Omental fat pad (tissue), 4 donors: ENCODE results near the gene PTPN4. TPM values are rescaled to one million over a fixed set of nuclear protein-coding genes. Genes with fewer than 3 reads are reported as not detected.

ENCODE experiments used
- ATAC-seq: fragments of 150-250 bp; one replicate; pipeline ENCODE4 v1.9.1; 2016; ENCODE audit warnings: mild to moderate bottlenecking, moderate library complexity; ENCODE audit not compliant: low FRiP score
- DNase-seq: peaks from one replicate; pipeline ENCODE4 v3.0.0-alpha.2; 2019; ENCODE audit warnings: low spot score
- CTCF ChIP-seq, 3 donors: fragments of 450-650 bp; IDR thresholded peaks; one replicate each; pipeline ENCODE4 v1.5.1; 2016 to 2017; ENCODE audit warnings: antibody characterized with exemption in 3 of 3, mild to moderate bottlenecking in 3 of 3, moderate library complexity in 2 of 3
- total RNA-seq, 4 donors: library from RNA; depleted of rRNA; stranded (reverse); fragments of >200 nt; gene quantifications; one replicate each; pipeline ENCODE4 v1.1.0, GENCODE V29; 2016

Gene PTPN4
- total RNA-seq, 4 donors from 2014 or later, result 20.2 to 41.0 (median 30.5) TPM

DNA sequence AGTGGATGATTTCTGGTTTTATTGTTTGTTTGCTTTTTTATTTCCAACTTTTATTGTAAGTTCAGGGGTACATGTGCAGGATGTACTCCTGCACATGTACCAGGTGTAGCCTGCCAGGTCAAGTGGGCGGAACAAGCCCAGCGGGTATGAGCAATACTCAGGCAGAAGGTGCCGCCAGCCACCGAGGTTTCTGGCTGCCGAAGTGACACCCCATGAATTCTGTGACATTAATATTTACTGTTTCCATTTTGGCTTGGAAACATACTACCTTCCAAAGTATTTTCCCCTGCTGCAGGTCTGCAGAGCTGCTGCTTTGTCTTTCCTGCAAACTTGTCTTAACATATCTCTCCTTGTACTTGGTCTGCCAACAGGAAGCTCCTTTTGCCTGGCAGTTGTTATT lies 78.5 kb downstream of the PTPN4 start:
- DNase-seq, result no peak
- no peak for ATAC-seq
- no peak for TF ChIP-seq CTCF (IDR thresholded peaks at IDR 0.05)

DNA sequence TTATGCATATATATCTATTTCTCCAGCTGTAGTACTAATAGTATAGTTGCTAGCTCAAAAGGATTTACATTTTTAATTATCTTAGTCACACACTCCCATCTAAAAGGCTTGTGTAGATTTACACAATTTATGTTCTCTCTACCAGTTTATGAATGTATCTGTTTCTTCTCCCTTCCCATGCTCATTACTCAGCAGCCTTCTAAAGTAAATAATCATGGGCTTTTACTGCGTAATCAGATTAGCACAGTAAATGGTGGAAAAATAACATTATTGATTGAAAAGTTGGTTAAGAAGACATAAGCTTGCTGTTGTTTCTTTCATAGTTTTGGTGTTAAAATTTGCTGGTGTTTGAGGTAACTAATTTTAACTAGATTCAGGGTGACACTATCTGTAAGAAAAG lies 81.8 kb downstream of the PTPN4 start:
- DNase-seq (no peak), ATAC-seq (no peak)
- no peak for TF ChIP-seq CTCF (IDR thresholded peaks at IDR 0.05)

DNA sequence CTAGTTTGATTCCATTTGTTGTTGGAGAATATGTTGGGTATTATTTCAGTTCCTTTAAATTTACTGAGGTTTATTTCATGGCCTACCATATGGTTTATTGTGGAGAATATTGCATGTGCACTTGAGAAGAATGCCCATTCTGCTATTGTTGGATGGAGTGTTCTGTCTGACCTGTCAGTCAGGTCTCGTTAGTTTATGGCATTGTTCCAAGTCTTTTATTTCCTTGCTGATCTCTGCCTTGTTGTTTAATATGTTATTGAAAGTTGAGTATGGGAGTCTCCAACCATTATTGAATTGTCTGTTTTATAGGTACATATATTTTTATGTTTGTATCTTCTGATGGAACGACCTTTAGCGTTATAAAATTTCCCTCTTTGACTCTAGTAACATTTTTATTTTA lies 86.3 kb downstream of the PTPN4 start:
- ATAC-seq (no peak), DNase-seq (no peak)
- no peak for TF ChIP-seq CTCF (IDR thresholded peaks at IDR 0.05)

DNA sequence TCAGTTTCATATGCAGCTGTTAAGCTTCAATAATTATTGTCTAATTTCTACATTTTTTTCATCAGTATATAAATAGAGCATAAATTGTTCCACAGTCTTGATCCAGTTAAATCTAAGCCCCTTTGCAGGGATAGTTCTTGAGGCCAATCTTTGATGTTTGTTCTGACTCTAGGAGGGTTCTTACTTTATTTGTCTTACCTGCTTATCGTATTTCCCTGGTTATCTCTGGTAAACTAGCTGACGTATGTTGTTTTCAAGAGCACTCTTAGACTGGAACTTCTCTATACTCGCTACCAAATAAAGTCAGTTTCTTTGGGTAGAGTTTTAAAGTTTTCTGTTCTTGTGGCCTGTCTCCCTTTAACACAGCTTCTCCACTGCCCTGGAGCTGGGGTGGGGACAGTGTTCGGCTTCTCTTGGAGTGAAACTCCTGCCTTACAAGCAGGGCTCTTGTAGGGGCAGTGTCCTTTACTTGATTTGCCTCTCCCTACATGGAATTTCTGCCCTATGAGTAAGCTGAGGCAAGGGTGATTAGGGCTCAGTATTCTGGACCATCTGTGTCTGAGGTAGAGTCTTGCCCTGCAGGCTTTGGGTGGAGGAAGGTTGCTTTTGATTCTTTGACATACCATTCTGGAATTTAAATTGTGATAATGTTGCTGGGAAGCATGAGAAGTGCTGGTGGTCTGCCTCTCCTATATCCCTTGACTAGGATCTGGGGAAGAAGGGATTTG lies 90.3 kb downstream of the PTPN4 start:
- TF ChIP-seq CTCF (IDR thresholded peaks at IDR 0.05), result no peak
- no peak for ATAC-seq
- no peak for DNase-seq

DNA sequence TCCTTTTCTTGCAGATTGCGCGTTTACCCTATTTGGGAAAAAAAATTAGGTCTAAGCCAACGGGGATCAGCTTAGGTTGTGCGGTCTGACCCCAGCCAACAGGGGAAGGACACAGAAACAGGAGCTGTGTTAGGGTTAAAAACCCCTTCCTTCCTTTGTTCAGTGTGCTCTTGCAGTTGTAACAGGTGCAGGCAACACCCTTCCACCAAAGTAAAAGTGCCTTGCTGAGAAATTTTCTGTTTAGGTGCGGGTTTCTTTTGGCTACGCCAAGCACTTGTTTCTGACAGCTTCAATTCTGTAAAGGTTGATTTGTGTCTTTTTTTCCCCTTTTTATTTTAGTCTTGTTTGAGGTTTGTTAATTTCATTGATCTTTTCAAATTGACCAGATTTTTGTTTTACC lies 92.5 kb downstream of the PTPN4 start:
- no peak for DNase-seq
- TF ChIP-seq CTCF (IDR thresholded peaks at IDR 0.05), result no peak
- ATAC-seq, result no peak

DNA sequence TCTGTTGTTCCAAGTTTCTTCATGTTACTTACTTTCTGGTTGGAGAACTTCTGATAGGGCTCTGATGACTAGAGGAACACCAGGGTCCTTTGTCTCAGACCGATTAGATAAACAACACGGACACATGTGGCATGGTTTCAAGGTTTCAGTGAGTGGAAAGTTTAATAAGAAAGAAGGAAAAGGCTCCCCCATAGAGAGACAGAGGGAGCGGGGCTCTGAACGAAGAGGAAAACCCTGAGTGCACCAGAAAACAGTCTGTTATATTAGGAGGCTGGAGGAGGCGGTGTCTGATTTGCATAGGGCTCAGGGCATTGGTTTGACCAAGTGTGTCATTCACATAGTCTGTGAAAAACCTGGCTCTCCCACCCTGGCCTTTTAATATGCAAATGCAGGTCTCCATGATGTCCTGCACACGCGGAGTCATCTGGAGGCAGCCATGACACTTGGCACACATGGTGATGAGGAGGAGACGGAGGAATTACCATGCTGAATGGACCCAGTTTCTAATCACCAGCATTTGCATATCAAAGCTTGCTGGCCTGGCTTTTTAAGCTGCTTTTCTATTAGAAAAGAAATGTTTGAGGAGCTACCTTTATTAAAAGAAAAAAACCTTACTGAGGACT lies 94.2 kb downstream of the PTPN4 start:
- no peak for TF ChIP-seq CTCF (IDR thresholded peaks at IDR 0.05)
- ATAC-seq (no peak), DNase-seq (no peak)

GRCh38 chr2:119856469-119856901 lies 96.8 kb downstream of the PTPN4 start:
- TF ChIP-seq CTCF (IDR thresholded peaks at IDR 0.05), result no peak
- DNase-seq (no peak), ATAC-seq (no peak)
